Vagina (tissue), 2 donors: ENCODE data around the gene FBXO48. TPM values are rescaled to one million over a fixed set of nuclear protein-coding genes. Genes with fewer than 3 reads are reported as not detected.

Experiments
- DNase-seq, 2 donors: peaks; one replicate each; pipeline ENCODE4 v3.0.0-alpha.2; 2017; ENCODE audit errors: extremely low spot score in 2 of 2
- H3K27ac ChIP-seq: fragments of 200-600 bp; sonication (generic); one replicate; pipeline ENCODE4 v1.5.1; 2019
- H3K27me3 ChIP-seq: fragments of 200-600 bp; sonication (generic); one replicate; pipeline ENCODE4 v1.5.1; 2019
- H3K36me3 ChIP-seq, 2 donors: fragments of 200-600 bp; sonication (generic); one replicate each; pipeline ENCODE4 v1.5.1; 2017 to 2019
- H3K4me1 ChIP-seq: fragments of 200-600 bp; sonication (generic); one replicate; pipeline ENCODE4 v1.5.1; 2019
- H3K4me3 ChIP-seq, 2 donors: fragments of 200-600 bp; sonication (generic); 1 replicate in 1 of 2; 2 replicates in 1 of 2; pipeline ENCODE4 v1.5.1; 2016 to 2019
- H3K9me3 ChIP-seq: fragments of 200-600 bp; sonication (generic); one replicate; pipeline ENCODE4 v1.5.1; 2019
- POLR2A ChIP-seq, 2 donors: fragments of 450-650 bp; IDR thresholded peaks; one replicate each; pipeline ENCODE4 v1.6.1; 2017; ENCODE audit warnings: antibody characterized with exemption in 2 of 2, mild to moderate bottlenecking in 2 of 2, moderate library complexity in 2 of 2
- POLR2AphosphoS5 ChIP-seq, 2 donors: sonication (generic); formaldehyde crosslinking; IDR thresholded peaks; one replicate each; pipeline ENCODE4 v1.9.0; 2017; ENCODE audit warnings: antibody characterized with exemption in 2 of 2, mild to moderate bottlenecking in 2 of 2, low read depth in 1 of 2; ENCODE audit not compliant: insufficient read depth in 1 of 2
- intact Hi-C: fragments of 100-400 bp; cut with DNase I; formaldehyde crosslinking; loops from one replicate; pipeline ENCODE4 v1.15.1; 2023
- total RNA-seq: library from RNA; depleted of rRNA; stranded (reverse); fragments of >200 nt; gene quantifications from one replicate; pipeline ENCODE4 v1.2.3, GENCODE V29; 2016
- TF ChIP-seq, protein P1 (sequence below), 3 experiments: fragments of 450-650 bp in 2 of 3; fragments of 200-600 bp in 1 of 3; sonication (generic) in 1 of 3; IDR thresholded peaks; one replicate each; pipeline ENCODE4 v1.5.1; 2017 to 2019; ENCODE audit warnings: antibody characterized with exemption in 3 of 3, mild to moderate bottlenecking in 2 of 3, moderate library complexity in 2 of 3

The FBXO48 gene
- total RNA-seq, 1 donor from 2014 or later: 1.2 TPM

DNA sequence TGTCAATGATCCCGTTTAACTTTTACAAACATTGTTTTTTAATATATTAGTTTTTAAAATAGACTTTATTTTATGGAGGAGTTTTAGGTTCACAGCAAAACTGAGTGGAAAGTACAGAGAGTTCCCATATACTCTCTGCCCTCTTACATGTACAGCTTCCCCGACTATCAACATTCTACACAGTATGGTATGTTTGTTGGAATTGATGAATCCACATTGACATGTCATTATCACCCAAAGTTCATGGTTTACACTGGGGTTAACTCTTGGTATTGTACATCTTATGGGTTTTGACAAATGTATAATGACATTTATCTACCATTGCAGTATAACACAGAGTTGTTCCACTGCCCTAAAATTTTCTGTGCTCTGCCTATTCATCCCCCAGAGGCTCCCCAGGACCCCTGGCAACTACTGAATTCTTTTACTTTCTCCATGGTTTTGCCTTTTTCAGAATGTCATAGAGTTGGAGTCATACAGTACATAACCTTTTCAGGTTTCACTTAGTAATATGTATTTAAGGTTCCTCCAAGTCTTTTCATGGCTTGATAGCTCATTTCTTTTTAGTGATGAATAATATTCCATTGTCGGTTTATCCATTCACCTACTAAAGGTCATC is 5.8 kb upstream of the FBXO48 start:
- intact Hi-C loops: no loop called here

DNA sequence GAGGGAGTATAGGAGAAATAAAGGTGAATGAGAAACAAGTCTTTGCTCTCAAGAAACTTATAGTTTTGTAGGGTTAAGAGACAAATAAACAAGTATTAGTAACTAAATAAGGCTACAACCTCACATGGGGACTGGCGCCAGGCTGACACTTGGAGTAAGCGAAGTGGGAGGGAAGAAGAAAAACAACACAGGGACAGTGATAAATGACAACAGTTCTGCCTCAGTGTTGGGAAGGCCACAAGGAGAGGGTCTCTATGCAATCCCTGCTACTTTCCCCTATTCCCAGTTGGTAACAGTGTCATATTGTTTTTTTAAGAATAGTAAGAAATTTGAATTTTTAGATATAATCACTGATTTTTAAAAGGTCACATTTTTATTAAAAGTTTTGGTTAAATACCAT is 4.3 kb upstream of the FBXO48 start:
- peaks cover 13% of the 10 kb centered on the region for H3K4me1 ChIP-seq
- intact Hi-C loops: no loop called here
- H3K36me3 ChIP-seq: no peaks in the 10 kb centered on the region
- TF ChIP-seq, protein P1, sequence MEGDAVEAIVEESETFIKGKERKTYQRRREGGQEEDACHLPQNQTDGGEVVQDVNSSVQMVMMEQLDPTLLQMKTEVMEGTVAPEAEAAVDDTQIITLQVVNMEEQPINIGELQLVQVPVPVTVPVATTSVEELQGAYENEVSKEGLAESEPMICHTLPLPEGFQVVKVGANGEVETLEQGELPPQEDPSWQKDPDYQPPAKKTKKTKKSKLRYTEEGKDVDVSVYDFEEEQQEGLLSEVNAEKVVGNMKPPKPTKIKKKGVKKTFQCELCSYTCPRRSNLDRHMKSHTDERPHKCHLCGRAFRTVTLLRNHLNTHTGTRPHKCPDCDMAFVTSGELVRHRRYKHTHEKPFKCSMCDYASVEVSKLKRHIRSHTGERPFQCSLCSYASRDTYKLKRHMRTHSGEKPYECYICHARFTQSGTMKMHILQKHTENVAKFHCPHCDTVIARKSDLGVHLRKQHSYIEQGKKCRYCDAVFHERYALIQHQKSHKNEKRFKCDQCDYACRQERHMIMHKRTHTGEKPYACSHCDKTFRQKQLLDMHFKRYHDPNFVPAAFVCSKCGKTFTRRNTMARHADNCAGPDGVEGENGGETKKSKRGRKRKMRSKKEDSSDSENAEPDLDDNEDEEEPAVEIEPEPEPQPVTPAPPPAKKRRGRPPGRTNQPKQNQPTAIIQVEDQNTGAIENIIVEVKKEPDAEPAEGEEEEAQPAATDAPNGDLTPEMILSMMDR (IDR thresholded peaks at IDR 0.05): no peak
- TF ChIP-seq POLR2AphosphoS5 (IDR thresholded peaks at IDR 0.05; ENCODE audit: insufficient read depth in 1 of 2, low read depth in 1 of 2) (no peak), POLR2A (IDR thresholded peaks at IDR 0.05) (no peak)
- H3K4me3 ChIP-seq: no peak overlapping the region
- DNase-seq: no peak
- H3K9me3 ChIP-seq: no peaks in the 10 kb centered on the region
- no peak overlapping the region for H3K27ac ChIP-seq
- no peaks in the 10 kb centered on the region for H3K27me3 ChIP-seq

More for the DNA sequence above, 5.8 kb upstream of the FBXO48 start:
- no peak for TF ChIP-seq POLR2AphosphoS5 (IDR thresholded peaks at IDR 0.05; ENCODE audit: insufficient read depth in 1 of 2, low read depth in 1 of 2)
- Histone ChIP-seq H3K4me1 (peaks cover 10% of the 10 kb centered on the region), H3K9me3 (no peaks in the 10 kb centered on the region), H3K36me3 (no peaks in the 10 kb centered on the region), H3K27ac (no peak overlapping the region), H3K27me3 (no peaks in the 10 kb centered on the region), H3K4me3 (no peak overlapping the region)
- no peak for DNase-seq

DNA sequence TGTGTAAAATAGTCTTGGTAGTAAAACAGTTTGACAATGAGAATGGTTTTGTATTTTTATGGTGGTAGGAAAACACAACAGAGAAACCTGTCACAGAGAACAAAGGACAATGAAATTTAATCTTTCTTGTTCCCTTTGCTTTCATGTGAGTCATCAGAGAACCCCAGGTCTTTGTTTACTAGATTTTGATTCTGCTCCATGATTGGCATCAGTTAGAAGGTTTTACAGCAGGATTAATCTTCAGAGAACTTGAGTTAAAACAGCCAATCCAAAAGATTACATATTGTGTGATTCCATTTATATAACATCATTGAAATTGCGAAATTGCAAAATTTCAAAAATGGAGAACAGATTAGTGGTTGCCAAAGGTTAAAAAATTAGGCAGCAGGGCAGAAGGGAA is 2.8 kb upstream of the FBXO48 start:
- H3K36me3 ChIP-seq: no peaks in the 10 kb centered on the region
- H3K27me3 ChIP-seq: no peaks in the 10 kb centered on the region
- H3K4me1 ChIP-seq: peaks cover 27% of the 10 kb centered on the region
- TF ChIP-seq, protein P1 (IDR thresholded peaks at IDR 0.05): no peak
- peak in 1 of 2 donors; percentile 28 for TF ChIP-seq POLR2AphosphoS5 (IDR thresholded peaks at IDR 0.05; ENCODE audit: insufficient read depth in 1 of 2, low read depth in 1 of 2)
- intact Hi-C loops: no loop called here
- no peak for DNase-seq
- no peak overlapping the region for H3K4me3 ChIP-seq
- H3K27ac ChIP-seq: no peak overlapping the region
- H3K9me3 ChIP-seq: no peaks in the 10 kb centered on the region

DNA sequence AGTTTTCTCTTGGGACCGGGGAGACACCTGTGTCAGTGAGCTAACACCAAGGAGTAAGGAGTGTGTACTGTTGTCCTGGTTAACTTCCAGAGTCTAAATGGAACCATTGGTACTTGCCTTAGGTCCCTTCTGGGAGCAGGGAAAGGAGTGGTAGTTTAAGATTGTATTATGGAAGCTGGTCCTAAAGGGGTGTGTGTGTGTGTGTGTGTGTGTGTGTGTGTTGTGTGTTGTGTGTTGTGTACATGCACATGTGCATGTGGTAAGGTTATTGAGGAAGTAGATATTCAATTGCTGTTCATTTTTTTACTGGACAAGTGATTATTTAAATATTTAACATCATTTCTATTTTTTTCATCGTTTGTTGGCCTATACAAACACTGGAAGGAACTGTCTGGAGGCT is 1.7 kb upstream of the FBXO48 start:
- peaks cover 31% of the 10 kb centered on the region for H3K4me1 ChIP-seq
- intact Hi-C loops: no loop called here
- no peak overlapping the region for H3K27ac ChIP-seq
- no peak for DNase-seq
- TF ChIP-seq POLR2A (IDR thresholded peaks at IDR 0.05): no peak
- TF ChIP-seq POLR2AphosphoS5 (IDR thresholded peaks at IDR 0.05; ENCODE audit: insufficient read depth in 1 of 2, low read depth in 1 of 2): no peak
- TF ChIP-seq, protein P1 (IDR thresholded peaks at IDR 0.05): no peak
- H3K27me3 ChIP-seq: no peaks in the 10 kb centered on the region
- no peaks in the 10 kb centered on the region for H3K9me3 ChIP-seq
- H3K36me3 ChIP-seq: no peaks in the 10 kb centered on the region
- H3K4me3 ChIP-seq: no peak overlapping the region

DNA sequence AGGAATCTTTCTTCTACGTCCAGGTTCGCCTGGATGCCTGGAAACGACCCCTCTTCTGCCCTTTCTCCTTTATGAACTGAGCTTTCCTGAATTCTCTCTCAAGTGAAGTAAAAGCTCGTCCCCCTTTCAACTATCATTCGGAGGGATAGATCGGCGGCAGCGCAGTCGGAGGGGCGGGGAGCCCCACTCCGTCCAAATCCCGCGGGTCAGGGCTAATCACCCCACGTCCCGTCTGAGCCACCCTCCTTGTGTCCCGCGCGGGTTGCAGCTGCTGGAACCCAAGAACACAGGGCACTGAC is 367 bp downstream of the FBXO48 start:
- H3K4me1 ChIP-seq: peaks cover 31% of the 10 kb centered on the region

More for the DNA sequence above, 367 bp downstream of the FBXO48 start:
- Histone ChIP-seq H3K27ac (peak overlapping the region; percentile 93), H3K27me3 (no peaks in the 10 kb centered on the region), H3K9me3 (no peaks in the 10 kb centered on the region), H3K4me3 (peak overlapping the region; percentile 76 to 79), H3K36me3 (no peaks in the 10 kb centered on the region)
- intact Hi-C loops: no loop called here
- DNase-seq: no peak
- TF ChIP-seq POLR2A (IDR thresholded peaks at IDR 0.05) (no peak), POLR2AphosphoS5 (IDR thresholded peaks at IDR 0.05; ENCODE audit: insufficient read depth in 1 of 2, low read depth in 1 of 2) (no peak)
- TF ChIP-seq, protein P1 (IDR thresholded peaks at IDR 0.05): no peak
